ENCODE results near the gene PFKM. TPM values are rescaled to one million over a fixed set of nuclear protein-coding genes. Genes with fewer than 3 reads are reported as not detected.

Gene PFKM
- total RNA-seq, 1 experiment from 2014 or later: 92.4 TPM

GRCh38 chr12:48175613-48176416 is 56.7 kb downstream of the PFKM start:
- H3K36me3 Mint-ChIP-seq (ENCODE audit: insufficient read depth in 1 of 3, low read depth in 3 of 3): no peaks in the 10 kb centered on the region
- no peak overlapping the region for H3T11ph ChIP-seq (ENCODE audit: low read length)
- no peaks in the 10 kb centered on the region for H3K9me3 Mint-ChIP-seq
- peak overlapping the region; percentile 67 for H3K4me2 ChIP-seq (ENCODE audit: insufficient read depth, insufficient read length, low read length)
- H3K56ac ChIP-seq (ENCODE audit: insufficient read length, low read depth, low read length): no peak overlapping the region
- H3K4me1 ChIP-seq (ENCODE audit: insufficient read depth, low read length): peaks cover 7% of the 10 kb centered on the region
- no peak overlapping the region for H4K8ac ChIP-seq (replicated peaks; ENCODE audit: insufficient read length, low read depth, low read length)
- H3K27me3 ChIP-seq (ENCODE audit: insufficient read depth, low read length): no peaks in the 10 kb centered on the region
- H2BK120ac ChIP-seq (ENCODE audit: low read depth, low read length, poor library complexity, severe bottlenecking): no peak overlapping the region
- H2BK5ac ChIP-seq (ENCODE audit: insufficient read length, low read length): no peak overlapping the region
- peak overlapping the region in 2 of 3 experiments; percentile 62 to 91; a peak in 4 of 7 replicates for H3K27ac Mint-ChIP-seq
- peaks cover 38% of the 10 kb centered on the region for H3K27me3 Mint-ChIP-seq (ENCODE audit: low read depth)
- H3K23me2 ChIP-seq (ENCODE audit: insufficient read length, low read depth, low read length, poor library complexity, severe bottlenecking): no peaks in the 10 kb centered on the region
- no peaks in the 10 kb centered on the region for H3K79me1 ChIP-seq (ENCODE audit: insufficient read depth, low read depth, low read length, poor library complexity, severe bottlenecking)
- H4K20me1 ChIP-seq (ENCODE audit: control insufficient read depth, insufficient read depth, insufficient read length): no peaks in the 10 kb centered on the region
- no peak overlapping the region for H4K91ac ChIP-seq (ENCODE audit: insufficient read length, low read depth, low read length)
- DNase-seq: no peak
- no peak for TF ChIP-seq CTCF (conservative IDR thresholded peaks at IDR 0.05)
- H2AFZ ChIP-seq (ENCODE audit: low read length): peak overlapping the region; percentile 36
- H3K9ac ChIP-seq (ENCODE audit: extremely low read depth, insufficient read length, low read length): no peak overlapping the region
- no peak overlapping the region for H2BK20ac ChIP-seq (ENCODE audit: low read depth, low read length, poor library complexity, severe bottlenecking)
- no peaks in the 10 kb centered on the region for H3K79me2 ChIP-seq (ENCODE audit: insufficient read depth, low read length)
- H4K5ac ChIP-seq (ENCODE audit: insufficient read length, low read depth, low read length): no peak overlapping the region
- H3K14ac ChIP-seq (ENCODE audit: insufficient read depth, low read length): no peak overlapping the region; the same call in 1 of the 2 replicates
- WGBS (ENCODE audit: extremely low coverage, insufficient read length, low lambda C conversion rate): no CpG with 5 or more reads among the region's 3 CpGs
- H2BK15ac ChIP-seq (ENCODE audit: low read depth, low read length): no peak overlapping the region
- no peaks in the 10 kb centered on the region for H3K9me3 ChIP-seq (ENCODE audit: control insufficient read depth, low read depth, low read length)
- H3K18ac ChIP-seq (ENCODE audit: insufficient read length, low read depth, low read length): no peak overlapping the region
- no peak overlapping the region for H2BK12ac ChIP-seq (ENCODE audit: insufficient read length, low read depth, low read length)
- no peak overlapping the region for H3K23ac ChIP-seq (ENCODE audit: insufficient read length, low read depth, low read length)
- no peak overlapping the region for H2AK5ac ChIP-seq (ENCODE audit: insufficient read length, low read length)
- H3K4me1 Mint-ChIP-seq: peaks cover 24 to 29% of the 10 kb centered on the region in 2 experiments
- H3K4ac ChIP-seq (ENCODE audit: low read depth, low read length): no peak overlapping the region
- H3K4me3 Mint-ChIP-seq: peak overlapping the region in 1 of 2 experiments; percentile 33; a peak in 3 of 5 replicates
- peak overlapping the region; percentile 62 for H3K27ac ChIP-seq (ENCODE audit: insufficient read length, low read depth, low read length)
